ENCODE data around the gene MAF. TPM values are rescaled to one million over a fixed set of nuclear protein-coding genes. Genes with fewer than 3 reads are reported as not detected.

MAF gene
- total RNA-seq, 2 experiments from 2014 or later = 36.0 to 36.2 TPM

- DNase-seq (no peak), ATAC-seq (ENCODE audit: poor library complexity) (no peak)
- POLR2A ChIA-PET = interaction anchor here (0.7 kb wide), 1 partner anchor 36 kb away, joined by 3 read pairs; no protein-coding TSS in a partner anchor
- peaks cover 0 to 2% of the 10 kb centered on the region in 2 experiments for H3K27me3 ChIP-seq (ENCODE audit: control insufficient read depth in 1 of 2, insufficient read depth in 2 of 2, low read length in 2 of 2)
- no peaks in the 10 kb centered on the region for H3K36me3 ChIP-seq (ENCODE audit: insufficient read depth, low read length)
- H3K4me1 ChIP-seq (ENCODE audit: insufficient read depth, low read length) = no peaks in the 10 kb centered on the region
- H3K4me3 ChIP-seq (ENCODE audit: low read length) = no peak overlapping the region
- intact Hi-C loops (cut with DNase I, micrococcal nuclease) = no loop called here
- Mint-ChIP-seq H3K9me3 (no peaks in the 10 kb centered on the region), H3K4me1 (ENCODE audit: low read depth) (no peaks in the 10 kb centered on the region), H3K27me3 (no peaks in the 10 kb centered on the region), H3K27ac (no peak overlapping the region), H3K4me3 (no peak overlapping the region), H3K36me3 (ENCODE audit: low read depth) (no peaks in the 10 kb centered on the region)
- no peaks in the 10 kb centered on the region for H3K9me3 ChIP-seq (ENCODE audit: control insufficient read depth in 1 of 2, insufficient read depth in 1 of 2, low read length in 2 of 2)
- no peak overlapping the region for H3K27ac ChIP-seq (ENCODE audit: low read depth in 1 of 2, low read length in 2 of 2)
- CTCF ChIA-PET = no interaction called here
- TF ChIP-seq, protein P1, sequence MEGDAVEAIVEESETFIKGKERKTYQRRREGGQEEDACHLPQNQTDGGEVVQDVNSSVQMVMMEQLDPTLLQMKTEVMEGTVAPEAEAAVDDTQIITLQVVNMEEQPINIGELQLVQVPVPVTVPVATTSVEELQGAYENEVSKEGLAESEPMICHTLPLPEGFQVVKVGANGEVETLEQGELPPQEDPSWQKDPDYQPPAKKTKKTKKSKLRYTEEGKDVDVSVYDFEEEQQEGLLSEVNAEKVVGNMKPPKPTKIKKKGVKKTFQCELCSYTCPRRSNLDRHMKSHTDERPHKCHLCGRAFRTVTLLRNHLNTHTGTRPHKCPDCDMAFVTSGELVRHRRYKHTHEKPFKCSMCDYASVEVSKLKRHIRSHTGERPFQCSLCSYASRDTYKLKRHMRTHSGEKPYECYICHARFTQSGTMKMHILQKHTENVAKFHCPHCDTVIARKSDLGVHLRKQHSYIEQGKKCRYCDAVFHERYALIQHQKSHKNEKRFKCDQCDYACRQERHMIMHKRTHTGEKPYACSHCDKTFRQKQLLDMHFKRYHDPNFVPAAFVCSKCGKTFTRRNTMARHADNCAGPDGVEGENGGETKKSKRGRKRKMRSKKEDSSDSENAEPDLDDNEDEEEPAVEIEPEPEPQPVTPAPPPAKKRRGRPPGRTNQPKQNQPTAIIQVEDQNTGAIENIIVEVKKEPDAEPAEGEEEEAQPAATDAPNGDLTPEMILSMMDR (IDR thresholded peaks at IDR 0.05) = no peak
Observed at GRCh38 chr16:79563921-79564320, 36.6 kb downstream of the MAF start.

DNA sequence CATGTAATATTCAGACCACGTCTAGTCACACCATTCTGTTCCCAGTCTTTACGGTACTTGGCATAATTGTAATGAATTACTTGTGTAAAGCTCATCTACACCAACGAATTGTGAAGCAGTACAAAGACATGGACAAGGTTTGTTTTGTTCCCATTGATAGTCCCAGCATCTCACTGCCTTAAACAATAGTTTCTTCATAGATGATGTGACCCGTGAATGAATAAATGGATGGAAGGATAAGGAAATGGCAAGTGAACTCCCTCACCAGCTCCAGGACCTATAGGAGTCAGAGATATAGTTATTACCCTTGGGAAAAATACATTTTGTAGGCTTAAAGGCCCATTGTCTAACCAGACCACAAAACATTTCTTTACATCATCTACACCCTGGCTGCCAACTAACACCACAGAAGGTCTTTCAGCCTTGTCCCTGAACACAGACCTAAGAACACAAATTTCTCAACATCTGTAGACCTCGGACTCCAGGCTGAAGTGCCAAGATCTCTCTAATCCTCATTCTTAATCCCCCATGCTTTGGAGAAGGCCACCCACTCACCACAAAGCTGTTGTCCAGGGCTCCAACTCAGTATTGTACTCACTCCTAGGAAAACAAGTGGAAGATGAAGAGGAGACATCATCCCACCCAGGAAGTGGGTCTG is 38.2 kb downstream of the MAF start:
- H3K27ac ChIP-seq (ENCODE audit: low read depth in 1 of 2, low read length in 2 of 2) = no peak overlapping the region
- TF ChIP-seq, protein P1 (IDR thresholded peaks at IDR 0.05) = no peak
- no peaks in the 10 kb centered on the region for H3K36me3 ChIP-seq (ENCODE audit: insufficient read depth, low read length)
- POLR2A ChIA-PET = no interaction called here
- H3K4me3 ChIP-seq (ENCODE audit: low read length) = no peak overlapping the region
- Mint-ChIP-seq H3K4me3 (no peak overlapping the region), H3K9me3 (no peaks in the 10 kb centered on the region), H3K36me3 (ENCODE audit: low read depth) (no peaks in the 10 kb centered on the region), H3K27me3 (no peaks in the 10 kb centered on the region), H3K4me1 (ENCODE audit: low read depth) (no peaks in the 10 kb centered on the region), H3K27ac (no peak overlapping the region)
- no peaks in the 10 kb centered on the region for H3K4me1 ChIP-seq (ENCODE audit: insufficient read depth, low read length)
- H3K27me3 ChIP-seq (ENCODE audit: control insufficient read depth in 1 of 2, insufficient read depth in 2 of 2, low read length in 2 of 2) = peaks cover 0 to 2% of the 10 kb centered on the region in 2 experiments
- no peaks in the 10 kb centered on the region for H3K9me3 ChIP-seq (ENCODE audit: control insufficient read depth in 1 of 2, insufficient read depth in 1 of 2, low read length in 2 of 2)
- intact Hi-C loops (cut with DNase I, micrococcal nuclease) = no loop called here
- DNase-seq (no peak), ATAC-seq (ENCODE audit: poor library complexity) (no peak)
- CTCF ChIA-PET = no interaction called here

- DNase-seq (no peak), ATAC-seq (ENCODE audit: poor library complexity) (no peak)
- Mint-ChIP-seq H3K36me3 (ENCODE audit: low read depth) (no peaks in the 10 kb centered on the region), H3K27ac (no peak overlapping the region), H3K4me1 (ENCODE audit: low read depth) (no peaks in the 10 kb centered on the region), H3K4me3 (no peak overlapping the region), H3K27me3 (no peaks in the 10 kb centered on the region), H3K9me3 (no peaks in the 10 kb centered on the region)
- H3K9me3 ChIP-seq (ENCODE audit: control insufficient read depth in 1 of 2, insufficient read depth in 1 of 2, low read length in 2 of 2) = no peaks in the 10 kb centered on the region
- H3K36me3 ChIP-seq (ENCODE audit: insufficient read depth, low read length) = no peaks in the 10 kb centered on the region
- POLR2A ChIA-PET = no interaction called here
- H3K27ac ChIP-seq (ENCODE audit: low read depth in 1 of 2, low read length in 2 of 2) = no peak overlapping the region
- H3K4me1 ChIP-seq (ENCODE audit: insufficient read depth, low read length) = no peaks in the 10 kb centered on the region
- TF ChIP-seq, protein P1 (IDR thresholded peaks at IDR 0.05) = no peak
- intact Hi-C loops (cut with DNase I, micrococcal nuclease) = no loop called here
- H3K27me3 ChIP-seq (ENCODE audit: control insufficient read depth in 1 of 2, insufficient read depth in 2 of 2, low read length in 2 of 2) = peaks cover 0 to 2% of the 10 kb centered on the region in 2 experiments
- CTCF ChIA-PET = no interaction called here
- no peak overlapping the region for H3K4me3 ChIP-seq (ENCODE audit: low read length)
Observed at GRCh38 chr16:79561729-79562128, 38.8 kb downstream of the MAF start.

Measured in CD4-positive, alpha-beta T cell (primary cell).